Glomerular visceral epithelial cell (primary cell): Measurements from ENCODE around the gene ARMC7.
"Not testable (repeated sequence)": the region's sequence is repeated elsewhere in the genome, so short reads cannot be mapped to it uniquely, and the experiment has no call there.

Experiments
- DNase-seq: peaks from one replicate; pipeline ENCODE4 v3.0.0-alpha.2; 2016; ENCODE audit errors: extremely low spot score

The ARMC7 gene

DNA sequence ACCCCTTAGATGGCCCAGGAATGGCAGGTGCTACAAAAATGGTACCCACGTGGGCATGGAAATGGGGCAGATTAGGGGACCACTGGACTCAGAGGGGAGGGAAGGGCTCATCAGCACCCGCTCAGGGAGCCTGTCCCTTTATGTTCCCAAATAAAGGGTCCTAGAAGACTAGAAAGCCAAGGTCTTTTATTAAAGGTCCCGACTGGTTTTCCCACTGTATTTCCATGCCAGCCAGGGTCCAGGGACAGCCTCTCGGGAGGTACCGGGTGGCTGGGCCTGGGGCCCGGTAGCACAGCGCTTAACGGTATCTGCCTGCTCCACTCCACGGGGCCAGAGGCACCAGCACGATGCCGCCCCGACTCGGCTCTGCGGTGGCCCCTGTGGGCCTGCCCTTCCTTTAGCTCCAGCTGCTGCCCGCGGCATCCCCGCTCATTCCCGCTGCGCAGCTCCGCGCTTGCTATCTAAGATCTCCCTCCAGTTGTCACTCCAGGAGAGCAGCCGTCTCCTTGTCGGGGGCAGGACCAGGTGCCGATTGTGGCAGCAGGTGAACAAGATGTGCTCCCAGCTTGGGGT is 20.4 kb downstream of the ARMC7 start:
- DNase-seq: no peak

DNA sequence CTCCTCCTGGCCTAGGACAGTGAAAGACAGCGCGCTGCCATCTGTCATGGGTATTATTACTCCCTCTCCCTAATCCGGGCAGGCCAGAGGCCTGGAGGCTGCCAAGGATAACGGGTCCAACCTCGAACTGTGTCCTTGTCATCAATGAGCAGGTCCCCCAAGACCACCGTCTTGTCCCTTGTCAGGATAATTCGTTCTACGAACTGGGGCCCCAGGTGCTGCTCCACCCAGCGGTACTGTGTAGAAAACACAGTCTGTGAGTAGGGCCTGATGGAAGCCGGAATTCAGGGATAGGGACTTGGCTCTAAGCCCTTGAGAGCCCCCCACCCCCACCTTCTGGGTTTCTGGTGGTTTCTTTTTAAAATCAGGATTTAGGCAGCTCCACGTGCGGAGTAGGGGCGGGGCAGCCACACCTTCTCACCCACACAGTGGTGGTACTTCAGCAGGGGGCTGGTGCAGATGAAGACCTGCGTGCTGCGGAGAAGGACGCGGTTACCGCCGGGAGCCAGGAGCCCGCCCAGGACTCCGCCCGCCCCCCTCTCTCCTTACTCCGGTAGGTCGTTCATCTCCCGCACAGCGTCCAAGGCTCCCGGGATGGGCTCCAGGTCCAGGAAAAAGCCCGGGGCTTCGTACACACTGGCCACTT is 21.0 kb downstream of the ARMC7 start:
- DNase-seq: peak; percentile 76

DNA sequence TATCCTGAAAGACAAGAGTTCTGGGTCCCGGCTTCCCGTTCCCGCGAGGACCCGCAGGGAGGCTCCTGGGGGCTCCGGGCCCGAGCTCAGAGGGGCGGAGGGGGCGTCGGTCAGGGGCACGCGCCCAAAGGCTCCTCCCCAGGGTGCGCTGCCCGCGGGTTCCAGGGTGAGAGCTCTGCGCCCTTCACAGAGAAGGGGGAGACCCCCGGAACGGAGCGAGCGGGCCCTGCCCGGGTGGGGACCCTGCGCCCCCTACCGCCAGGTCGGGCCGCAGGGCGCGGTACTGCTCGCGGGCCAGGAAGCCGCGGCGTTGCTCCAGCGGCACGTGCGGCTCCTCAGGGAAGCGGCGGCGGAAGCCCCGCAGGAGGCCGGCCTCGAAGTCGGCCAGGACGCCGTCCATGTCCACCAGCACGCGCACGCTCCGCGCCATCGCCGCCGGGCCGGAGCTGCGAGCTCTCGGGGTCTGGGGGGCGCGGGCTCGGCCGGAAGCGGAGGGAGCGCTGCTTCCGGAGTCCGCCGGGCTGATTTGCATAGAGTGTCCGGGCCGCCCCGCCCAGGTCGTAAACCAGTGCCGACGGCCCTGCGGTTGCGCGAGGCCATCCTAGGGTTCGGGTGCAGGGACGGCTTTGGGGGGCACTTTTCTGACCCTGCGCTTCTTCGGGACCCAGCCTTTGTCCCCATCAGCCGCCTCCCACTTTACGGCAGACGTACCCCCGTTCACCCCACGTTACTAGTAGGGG is 21.7 kb downstream of the ARMC7 start, which contains the start of gene NT5C:
Gene NT5C (minus strand): TSS at position 465 of the 740 bp plus-strand sequence. CDS start 35 bp downstream, at position 430.
- DNase-seq: peak; percentile 87

DNA sequence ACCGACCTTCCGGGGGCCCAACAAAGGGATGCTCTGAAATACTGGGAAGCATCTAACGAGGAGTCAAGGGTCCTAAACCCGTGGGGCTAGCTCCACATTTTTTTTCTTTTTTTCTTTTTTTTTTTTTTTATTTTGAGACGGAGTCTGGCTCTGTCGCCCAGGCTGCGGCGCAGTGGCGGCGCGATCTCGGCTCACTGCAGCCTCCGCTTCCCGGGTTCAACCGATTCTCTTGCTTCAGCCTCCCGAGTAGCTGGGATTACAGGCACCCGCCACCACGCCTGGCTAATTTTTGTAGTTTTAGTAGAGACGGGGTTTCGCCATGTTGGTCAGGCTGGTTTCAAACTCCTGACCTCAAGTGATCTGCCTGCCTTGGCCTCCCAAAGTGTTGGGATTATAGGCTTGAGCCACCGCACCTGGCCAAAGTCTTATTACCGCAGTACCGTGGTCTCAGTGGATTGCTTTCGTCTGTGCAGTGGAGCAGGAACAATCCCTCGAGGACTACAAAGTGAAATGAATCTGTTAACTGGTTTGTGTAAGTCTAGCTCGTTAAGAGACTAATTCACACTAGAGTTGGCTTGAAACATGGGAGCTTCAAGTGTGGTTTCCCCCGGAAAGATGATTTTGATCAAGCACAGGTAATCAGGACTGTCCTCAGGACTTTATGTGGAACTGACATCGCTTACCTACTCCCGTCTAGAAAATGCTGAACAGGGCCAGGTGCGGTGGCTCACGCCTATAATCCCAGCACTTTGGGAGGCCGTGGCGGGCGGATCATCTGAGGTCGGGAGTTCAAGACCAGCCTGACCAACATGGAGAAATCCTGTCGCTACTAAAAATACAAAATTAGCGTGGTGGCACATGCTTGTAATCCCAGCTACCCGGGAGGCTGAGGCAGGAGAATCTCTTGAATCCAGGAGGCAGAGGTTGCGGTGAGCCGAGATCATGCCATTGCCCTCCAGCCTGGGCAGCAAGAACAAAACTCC is 22.5 kb downstream of the ARMC7 start:
- DNase-seq: not testable (repeated sequence)

DNA sequence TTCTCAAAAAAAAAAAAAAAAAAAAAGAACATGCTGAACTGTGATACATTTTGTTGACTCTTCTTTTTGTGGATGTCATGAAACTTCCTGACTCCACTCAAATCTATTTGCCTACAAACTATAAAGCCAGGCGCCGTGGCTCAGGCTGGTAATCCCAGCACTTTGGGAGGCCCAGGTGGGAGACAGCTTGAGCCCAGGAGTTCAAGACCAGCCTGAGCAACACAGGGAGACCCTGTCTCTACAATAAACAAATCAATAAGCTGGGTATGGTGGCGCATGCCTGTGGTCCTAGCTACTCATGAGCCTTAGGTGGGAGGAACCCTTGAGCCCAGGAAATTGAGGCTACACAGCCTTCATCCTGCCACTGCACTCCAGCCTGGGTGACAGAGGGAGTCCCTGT is 23.2 kb downstream of the ARMC7 start:
- no peak for DNase-seq

DNA sequence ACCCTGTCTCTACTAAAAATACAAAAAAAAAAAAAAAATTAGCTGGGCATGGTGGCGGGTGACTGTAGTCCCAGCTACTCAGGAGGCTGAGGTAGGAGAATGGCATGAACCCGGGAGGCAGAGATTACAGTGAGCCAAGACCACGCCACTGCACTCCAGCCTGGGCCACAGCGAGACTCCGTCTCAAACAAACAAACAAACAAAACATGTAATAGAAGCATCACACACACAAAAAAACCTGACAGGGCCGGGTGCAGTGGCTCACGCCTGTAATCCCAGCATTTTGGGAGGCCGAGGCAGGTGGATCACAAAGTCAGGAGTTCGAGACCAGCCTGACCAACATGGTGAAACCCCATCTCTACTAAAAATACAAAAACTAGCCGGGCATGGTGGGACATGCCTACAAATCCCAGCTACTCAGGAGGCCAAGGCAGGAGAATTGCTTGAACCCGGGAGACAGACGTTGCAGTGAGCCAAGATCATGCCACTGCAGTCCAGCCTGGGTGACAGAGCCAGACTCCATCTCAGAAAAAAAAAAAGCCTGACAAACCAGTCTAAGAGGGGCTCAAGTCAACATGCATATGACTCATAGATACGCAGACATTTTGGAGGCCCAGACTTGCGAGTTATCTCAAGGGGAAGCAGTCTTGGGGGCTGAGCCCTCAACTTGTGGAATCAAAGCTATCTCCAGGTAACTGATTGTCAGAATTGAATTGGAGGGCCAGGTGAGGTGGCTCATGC is 24.0 kb downstream of the ARMC7 start:
- not testable (repeated sequence) for DNase-seq

DNA sequence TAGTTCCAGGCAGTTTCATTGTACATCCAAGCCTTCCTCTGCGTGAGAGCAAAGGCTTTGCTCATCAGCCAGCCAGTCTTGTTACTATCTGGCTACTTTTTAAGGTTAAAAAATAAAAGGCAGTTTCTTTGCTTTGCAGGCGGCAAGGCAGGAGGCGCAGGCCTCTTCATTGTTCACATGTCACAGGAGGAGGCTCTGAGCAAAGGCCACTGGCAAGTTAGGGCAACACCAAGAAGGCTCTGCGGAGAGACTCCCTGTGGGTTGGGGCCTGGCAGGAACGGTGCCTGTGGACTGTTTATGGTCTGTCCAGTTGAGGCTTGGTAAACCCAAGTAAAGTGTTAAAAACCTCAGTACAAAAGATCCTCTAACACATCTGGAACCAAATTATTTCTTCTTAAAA is 25.7 kb downstream of the ARMC7 start:
- no peak for DNase-seq

DNA sequence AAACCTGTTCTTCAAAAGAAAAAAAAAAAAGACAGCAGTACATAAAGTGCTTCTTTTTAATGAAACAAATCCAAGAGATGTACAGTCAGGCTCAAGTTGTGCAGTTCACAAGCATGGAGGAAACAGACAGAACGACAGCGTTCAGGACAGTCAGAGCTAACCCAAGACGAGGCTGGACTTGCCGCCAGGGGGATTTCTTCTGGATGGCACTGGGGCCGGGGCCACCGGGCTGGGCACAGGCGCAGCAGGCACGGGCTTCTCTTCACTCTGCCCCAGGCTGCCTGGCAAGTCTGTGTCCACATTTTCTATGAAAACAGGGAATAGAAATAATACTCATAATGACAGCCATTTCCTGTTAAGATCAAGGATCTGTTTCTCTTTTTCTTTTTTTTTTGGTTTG is 26.2 kb downstream of the ARMC7 start:
- DNase-seq: no peak

DNA sequence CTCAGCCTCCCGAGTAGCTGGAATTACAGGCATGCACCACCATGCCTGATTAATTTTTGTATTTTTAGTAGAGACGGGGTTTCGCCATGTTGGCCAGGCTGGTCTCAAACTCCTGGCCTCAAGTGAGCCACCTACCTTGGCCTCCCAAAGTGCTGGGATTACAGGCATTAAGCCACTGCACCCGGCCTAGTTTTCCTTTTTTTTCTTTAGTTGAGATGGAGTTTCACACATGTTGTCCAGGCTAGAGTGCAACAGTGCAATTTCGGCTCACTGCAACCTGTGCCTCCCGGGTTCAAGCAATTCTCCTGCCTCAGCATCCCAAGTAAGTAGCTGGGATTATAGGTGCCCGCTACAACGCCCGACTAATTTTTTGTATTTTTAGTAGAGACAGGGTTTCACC is 28.0 kb downstream of the ARMC7 start:
- not testable (repeated sequence) for DNase-seq

DNA sequence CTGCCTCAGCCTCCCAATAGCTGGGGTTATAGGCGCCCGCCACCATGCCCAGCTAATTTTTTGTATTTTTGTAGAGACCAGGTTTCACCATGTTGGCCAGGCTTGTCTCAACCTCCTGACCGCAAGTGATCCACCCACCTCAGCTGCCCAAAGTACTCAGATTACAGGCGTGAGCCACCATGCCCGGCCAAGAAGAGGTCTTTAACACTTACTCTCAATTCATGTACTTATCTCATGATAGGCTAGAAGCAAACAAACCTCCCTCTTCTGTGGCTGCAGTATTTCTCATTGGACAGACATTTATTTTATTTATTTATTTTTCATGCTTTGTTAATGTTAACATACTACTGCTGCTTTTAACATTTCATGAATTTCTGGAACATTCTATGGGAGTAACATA is 28.8 kb downstream of the ARMC7 start:
- no peak for DNase-seq

DNA sequence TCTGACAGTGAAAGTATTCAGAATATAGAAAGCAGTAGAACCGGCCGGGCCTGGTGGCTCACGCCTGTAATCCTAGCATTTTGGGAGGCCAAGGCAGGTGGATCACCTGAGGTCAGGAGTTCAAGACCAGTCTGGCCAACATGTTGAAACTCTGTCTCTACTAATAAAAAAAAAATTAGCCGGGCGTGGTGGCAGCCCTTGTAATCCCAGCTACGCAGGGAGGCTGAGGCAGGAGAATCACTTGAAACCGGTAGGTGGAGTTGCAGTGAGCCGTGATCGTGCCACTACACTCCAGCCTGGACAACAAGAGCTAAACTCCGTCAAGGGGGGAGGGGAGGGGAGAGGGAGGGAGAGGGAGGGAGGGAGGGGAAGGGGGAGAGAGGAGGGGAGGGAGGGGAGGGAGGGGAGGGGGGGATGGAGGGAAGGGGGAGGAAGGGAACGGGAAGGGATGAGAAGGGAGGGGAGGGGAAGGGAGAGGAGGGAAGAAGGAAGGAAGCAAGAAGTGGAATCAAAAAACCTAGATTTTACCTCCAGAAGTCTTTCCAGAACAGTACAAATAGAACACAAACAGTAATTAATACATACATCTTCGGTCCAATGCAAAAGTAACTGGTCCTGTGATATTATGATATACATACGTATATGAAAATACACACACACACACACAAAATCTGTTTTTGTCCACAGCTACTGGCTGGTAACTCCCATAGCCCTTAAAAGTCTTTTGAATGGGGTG is 32.6 kb downstream of the ARMC7 start:
- no peak for DNase-seq

DNA sequence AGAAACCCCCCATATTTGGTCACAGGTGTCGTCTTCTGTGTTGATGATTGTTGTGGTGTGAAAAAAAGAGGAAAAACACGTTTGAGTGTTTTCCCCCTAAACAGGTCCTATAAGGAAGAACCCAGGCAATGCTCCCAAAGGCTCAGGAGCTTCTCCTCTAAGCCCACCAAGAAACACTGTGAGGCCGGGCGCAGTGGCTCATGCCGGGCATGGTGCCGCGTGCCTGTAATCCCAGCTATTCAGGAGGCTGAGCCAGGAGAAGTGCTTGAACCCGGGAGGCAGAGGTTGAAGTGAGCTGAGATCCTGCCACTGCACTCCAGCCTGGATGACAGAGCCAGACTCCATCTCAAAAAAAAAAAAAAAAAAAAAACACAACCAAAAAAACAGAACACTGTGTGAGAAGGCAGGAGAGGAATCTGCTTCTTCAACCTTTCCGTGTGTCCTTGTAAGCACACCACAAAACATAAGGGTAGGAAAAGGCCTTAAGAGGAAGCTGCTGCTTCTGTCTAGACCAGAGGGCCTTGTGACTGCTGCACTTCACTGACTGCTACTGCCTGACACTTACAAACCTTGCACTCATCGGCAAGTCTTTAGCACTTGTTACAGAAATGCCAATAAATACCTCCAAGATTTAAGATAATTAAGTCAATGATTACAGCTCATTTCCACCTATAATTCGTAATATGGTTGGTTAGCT is 35.2 kb downstream of the ARMC7 start:
- no peak for DNase-seq

DNA sequence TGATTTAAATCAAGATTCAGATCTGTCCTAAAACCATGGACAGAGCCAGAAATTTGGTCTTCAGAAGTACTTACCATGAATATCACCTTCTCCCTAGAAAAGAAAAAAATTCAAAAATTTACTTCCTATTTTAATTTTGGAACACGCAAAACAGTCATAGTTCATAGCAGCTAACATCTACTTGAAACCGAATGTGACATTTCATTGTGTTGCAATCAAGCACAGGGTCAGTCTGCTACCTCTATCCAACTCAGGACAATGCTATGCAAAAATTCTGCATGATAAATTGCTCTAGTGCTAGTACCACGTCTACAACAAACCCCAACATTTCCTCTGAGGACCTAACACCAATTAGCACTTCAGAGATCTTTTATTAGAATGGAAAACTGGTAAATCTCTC is 36.8 kb downstream of the ARMC7 start:
- DNase-seq: no peak

DNA sequence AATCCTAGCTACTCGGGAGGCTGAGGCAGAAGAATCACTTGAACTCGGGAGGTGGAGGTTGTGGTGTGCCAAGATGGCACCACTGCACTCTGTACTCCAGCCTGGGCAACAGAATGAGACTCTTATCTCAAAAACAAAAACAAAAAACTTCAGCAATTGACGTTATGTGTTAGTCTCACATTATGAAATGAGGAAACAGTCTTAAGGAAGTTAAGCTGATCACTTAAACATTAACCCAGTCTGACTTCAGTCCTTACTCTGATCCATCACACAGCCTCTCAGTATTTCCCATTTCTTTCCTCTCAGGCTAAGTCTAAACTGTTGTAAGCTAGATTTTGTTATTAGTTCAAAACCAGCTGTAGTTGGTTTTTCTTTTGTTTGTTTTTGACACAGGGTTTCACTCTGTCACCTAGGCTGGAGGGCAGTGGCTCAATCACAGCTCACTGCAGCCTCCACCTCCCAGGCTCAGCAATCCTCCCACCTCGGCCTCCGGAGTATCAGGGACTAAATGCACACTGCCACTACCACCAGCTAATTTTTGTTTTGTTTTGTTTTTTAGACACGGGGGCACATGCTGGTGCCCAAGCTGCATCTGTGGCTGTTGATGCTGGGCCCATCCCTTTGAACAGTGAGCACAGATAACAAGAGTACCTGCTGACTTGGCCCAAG is 38.2 kb downstream of the ARMC7 start:
- no peak for DNase-seq

DNA sequence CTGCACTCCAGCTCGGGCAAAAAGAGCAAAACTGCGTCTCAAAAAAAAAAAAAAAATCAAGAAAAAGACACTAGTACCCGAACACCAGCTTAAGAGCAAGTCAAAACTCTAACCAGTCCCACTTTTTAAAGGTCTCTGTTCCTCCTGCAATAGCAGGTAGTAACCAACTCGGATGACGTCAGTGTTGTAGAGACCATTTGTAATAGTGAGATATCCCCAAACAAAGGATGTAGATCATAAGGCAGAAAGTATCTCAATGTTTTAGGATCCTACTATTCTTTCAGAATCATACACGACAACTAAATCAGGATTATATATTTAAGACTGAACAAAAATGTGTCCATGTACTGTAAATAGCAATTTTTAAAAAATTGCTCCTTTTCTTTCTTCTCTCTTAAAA is 42.2 kb downstream of the ARMC7 start:
- DNase-seq: no peak

DNA sequence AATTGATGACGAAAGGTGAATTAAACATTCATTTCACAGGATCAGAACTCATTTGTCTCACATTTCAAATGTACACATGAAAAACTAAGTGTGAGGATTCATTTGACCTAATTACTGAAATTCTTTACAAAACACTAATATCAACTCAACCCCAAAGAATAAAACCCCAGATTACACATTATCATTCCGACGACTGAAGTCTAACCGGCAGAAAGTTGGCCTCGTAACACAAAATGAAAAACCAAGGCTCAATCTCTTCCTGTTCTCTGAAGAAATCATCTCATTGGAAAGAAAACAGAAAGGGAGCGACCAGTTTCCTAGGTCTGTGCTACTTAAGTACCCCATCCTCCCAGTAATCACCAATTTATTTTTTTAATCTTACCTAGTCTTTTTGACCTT is 42.8 kb downstream of the ARMC7 start:
- DNase-seq: no peak

DNA sequence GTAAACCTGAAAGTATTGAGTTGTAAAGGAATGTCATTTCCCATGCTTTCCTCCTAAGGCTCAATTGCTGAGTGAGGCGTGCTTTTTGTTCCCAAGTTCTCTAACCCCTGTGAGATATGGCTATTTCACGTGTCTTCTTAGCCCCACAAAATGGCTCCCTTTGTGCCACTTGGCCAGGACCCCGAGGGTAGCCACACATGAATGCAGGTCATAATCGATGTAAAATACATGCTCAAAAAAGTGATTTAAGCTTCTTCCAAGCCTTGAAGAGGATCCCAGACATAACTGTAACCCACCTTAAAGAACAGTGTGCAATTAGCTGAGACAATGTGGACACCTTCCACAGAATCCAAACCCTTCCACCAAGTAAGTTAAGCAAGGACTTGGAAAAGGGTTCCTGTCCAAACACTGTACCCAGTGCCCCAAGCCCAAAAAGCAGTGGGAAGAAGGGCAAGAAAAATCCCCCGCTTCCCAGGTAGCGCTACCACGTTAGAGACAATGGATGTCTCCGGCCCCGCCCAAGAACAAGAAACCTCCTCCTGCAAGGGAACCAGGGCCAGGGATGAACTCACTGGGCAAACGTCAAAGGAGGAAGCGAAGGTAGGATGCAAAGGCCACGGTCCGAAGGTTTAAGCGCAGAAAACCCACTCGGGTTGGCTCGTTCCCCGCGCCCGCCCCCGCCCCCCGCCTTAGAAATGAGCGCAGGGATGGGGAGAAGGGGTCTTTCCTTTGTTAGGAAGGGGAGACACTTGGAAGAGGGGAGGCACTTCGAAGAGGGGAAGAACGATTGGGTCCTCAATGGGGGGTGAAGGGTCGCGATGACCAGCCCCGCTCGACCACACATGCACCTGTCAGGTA is 43.4 kb downstream of the ARMC7 start:
- peak; percentile 67 for DNase-seq

DNA sequence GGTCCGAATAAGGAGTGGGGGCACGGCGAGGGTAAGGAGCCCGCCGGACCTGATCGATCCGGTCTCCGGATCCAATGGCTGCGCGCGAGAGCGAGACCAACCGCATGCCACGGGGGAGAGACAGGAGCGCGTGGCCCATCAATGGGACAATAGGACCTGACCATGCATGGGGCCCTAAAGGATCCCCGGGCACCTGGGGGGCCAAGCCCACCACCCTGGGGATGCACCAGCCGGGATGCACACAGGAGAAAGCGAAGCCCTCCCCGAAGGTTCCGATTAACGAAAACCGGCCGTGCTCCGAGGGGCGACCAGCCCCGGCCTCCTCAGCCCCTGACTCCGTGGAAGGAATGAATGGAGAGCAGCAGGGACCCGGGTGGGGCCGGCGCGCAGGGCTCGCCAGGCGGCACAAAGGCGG is 44.0 kb downstream of the ARMC7 start:
- peak; percentile 31 for DNase-seq
